GM12892 (cell line): ENCODE results near the gene IFNGR1.

Experiments
- POLR2A ChIP-seq: IDR thresholded peaks from 2 replicates; pipeline ENCODE4 v1.6.1; 2011; ENCODE audit warnings: low read depth, low read length, control low read depth
- POLR2AphosphoS5 ChIP-seq: IDR thresholded peaks from 2 replicates; pipeline ENCODE4 v1.6.1; 2011; ENCODE audit warnings: low read depth, low read length, control low read depth
- TAF1 ChIP-seq: IDR thresholded peaks from 2 replicates; pipeline ENCODE4 v1.6.1; 2011; ENCODE audit warnings: low read depth, mild to moderate bottlenecking, control low read depth, low read length, borderline replicate concordance

- TF ChIP-seq POLR2A (no peak), TAF1 (no peak), POLR2AphosphoS5 (no peak)
Observed at GRCh38 chr6:137229075-137229759, 10.0 kb upstream of the IFNGR1 start.
